GM03348 (cell line): ENCODE measurements around the gene SERPINE3.

ENCODE experiments used
- DNase-seq: peaks from one replicate; pipeline ENCODE4 v3.0.0; 2012; ENCODE audit warnings: low spot score

The SERPINE3 gene

DNA sequence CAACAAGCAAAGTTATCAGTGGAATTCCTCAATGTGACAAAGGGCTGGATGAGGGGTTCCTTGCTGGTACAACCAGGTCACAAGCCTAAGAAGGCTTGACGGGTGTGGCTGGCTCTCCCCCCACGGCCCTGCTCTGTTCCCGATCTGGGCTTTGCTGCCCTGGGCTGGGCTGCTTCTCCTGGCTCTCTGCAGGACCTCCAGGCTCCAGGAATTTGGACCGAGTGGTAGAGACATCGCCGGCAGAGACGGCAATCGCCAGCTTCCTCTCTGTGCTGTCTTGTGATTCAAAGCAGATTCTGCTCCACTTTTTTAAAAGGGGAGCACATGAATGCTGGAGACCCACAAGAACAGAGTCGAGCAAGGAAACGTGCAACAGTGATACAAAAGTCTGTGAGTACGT lies at the start of gene SERPINE3:
Gene SERPINE3, plus strand, starts transcription at position 338 of the 400 bp plus-strand sequence. CDS start 1,401 bp downstream, outside the sequence.
- no peak for DNase-seq

DNA sequence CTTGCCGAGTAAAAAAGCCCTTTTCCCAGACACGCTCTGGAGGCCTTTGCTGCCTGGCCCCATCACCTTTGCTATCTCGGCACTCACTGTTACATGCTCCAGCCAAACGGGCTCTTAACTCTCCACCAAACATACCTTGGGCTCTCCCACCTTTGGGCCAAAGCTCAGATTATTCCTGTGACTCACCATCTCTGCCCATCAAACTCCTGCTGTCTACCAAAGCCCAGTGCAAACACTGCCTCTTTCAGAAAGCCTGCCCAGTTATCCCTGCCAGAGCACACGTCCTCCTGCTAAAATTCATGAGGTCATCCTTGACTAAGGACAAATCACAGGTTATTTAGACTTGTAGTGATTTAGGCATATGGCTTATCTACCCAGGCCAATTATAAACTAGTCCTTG lies 48.1 kb upstream of the SERPINE3 start:
- DNase-seq: no peak

- no peak for DNase-seq
Measured at GRCh38 chr13:51292000-51292565, 47.4 kb upstream of the SERPINE3 start.

- DNase-seq: no peak
Measured at GRCh38 chr13:51297556-51297955, 41.9 kb upstream of the SERPINE3 start.

DNA sequence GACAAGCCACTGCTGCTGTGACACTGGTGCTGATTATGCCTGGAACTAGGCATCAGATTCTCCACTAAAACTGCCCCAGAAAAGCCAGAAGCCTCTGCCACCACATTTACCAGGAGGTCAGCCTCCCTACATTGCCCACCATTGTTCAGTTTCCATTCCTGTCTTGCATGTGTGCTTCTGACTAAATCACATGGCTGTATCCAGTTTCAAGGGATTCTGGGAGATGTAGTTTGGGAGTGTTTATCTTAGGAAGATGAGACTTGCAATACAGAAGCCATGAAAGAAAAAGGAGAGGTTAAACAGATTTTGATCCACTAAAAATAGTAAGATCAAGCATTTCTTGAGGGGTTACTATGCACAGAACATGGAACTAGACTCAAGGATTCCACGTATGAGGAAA lies 40.7 kb upstream of the SERPINE3 start:
- DNase-seq: no peak

DNA sequence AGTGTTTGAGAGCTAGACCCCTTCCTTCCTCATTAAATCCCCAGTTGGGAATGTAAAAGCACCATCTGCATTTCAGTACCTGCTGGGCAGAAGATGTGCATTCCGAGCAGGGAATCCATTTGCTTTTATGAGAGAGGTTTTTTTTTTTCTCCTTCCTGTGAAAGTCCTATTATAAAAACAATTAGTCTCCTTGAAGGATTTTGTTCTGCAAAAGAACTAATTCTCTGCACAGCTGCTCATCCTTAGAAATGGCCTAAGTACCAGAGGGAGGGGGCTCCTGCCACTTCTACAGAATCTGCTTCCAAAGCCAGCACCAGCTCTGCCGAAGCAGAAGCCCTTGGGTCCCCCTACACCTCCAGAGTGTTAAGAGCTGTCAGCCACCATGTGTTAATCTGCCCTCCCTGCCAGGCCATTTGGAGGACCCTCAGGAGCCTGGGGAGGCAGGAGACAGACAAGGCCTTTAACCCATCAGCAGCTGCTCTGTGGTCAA lies 36.4 kb upstream of the SERPINE3 start:
- DNase-seq: no peak

GRCh38 chr13:51303882-51304281 lies 35.6 kb upstream of the SERPINE3 start:
- no peak for DNase-seq

GRCh38 chr13:51305271-51305967 lies 34.1 kb upstream of the SERPINE3 start:
- DNase-seq: no peak

GRCh38 chr13:51308781-51309180 lies 30.7 kb upstream of the SERPINE3 start:
- no peak for DNase-seq

DNA sequence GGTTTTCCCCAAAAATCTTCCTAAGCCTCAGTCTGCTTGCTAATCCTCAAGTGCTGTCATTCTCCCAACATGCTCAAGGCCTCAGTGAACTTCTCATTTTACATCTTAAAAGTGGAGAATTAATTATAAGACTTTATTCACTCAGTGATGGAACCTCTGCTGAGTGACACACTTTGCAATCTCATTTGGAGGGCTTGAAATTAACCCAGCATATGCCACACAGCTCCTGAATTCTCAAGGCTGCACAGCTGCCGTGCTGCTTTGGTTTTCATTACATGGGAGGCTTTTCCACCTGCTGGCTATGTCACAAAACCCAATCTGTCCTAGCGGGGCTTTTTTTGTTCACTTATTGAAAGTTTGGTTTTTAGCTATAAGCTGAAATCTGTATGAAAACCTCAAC lies 28.3 kb upstream of the SERPINE3 start:
- no peak for DNase-seq

DNA sequence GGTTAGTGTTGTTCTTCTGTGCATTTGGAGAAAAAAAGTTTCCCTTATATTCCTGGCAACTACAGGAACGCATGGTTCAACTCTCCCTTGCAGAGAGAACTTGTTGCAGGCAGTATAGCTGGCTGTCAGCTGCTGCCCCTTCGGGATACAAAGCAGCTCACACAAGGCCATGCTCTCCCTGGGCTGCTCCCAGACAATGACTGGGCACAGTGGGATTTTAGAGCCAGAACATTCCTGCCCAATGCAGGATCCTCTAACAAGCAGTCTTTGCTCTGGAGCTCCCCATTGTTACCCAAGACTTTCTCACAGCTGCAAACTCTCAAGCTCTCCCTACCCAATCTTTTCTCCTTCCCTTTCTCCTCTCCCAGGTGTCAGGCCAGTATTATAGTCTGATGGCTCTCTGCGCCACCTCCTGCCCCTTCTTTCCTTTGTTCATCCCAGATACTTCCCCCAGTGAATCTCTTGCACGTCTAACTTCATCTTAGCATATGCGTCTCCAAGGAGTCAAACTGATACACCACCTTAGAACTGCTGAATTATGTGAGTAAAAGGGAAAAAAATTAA lies 27.5 kb upstream of the SERPINE3 start:
- DNase-seq: no peak

DNA sequence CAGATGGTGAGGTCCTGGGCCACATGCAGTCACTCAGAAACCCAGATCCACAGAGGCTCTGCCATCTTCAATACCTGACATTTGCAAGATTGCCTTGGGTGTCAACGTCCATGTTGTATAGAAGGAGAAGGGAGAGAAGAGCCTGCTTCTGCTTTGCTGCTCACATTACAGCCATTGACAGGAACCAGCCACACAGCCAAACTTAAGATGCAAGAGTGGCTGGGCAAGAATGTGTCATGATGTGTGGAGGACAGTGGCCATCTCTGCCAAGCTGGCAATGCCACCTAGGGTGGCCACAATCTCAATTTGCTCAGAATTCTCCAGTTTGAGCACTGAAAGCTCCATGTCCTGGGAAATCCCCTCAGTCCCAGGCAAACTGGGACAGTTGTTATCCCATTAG lies 25.9 kb upstream of the SERPINE3 start:
- DNase-seq: no peak

- no peak for DNase-seq
Measured at GRCh38 chr13:51317262-51317661, 22.2 kb upstream of the SERPINE3 start.

DNA sequence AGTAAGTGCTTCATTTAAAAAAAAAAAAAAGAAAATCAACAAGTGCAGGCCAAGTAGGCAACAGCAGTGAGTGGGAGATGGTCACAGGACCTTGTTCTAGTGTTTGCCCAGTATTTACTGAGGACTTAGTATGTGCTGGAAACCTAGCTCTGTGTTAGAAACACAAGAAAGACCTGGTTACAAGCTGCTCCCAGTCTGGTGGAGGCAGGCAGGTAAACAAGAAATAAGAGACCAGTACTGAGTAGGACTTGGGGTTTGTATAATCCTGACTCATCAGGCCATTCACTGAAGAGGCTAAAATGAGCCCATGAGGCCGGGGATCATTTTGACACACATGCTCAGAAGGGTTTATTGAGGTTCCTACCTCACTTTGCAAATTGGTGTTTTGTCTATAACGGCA lies 21.5 kb upstream of the SERPINE3 start:
- DNase-seq: no peak

DNA sequence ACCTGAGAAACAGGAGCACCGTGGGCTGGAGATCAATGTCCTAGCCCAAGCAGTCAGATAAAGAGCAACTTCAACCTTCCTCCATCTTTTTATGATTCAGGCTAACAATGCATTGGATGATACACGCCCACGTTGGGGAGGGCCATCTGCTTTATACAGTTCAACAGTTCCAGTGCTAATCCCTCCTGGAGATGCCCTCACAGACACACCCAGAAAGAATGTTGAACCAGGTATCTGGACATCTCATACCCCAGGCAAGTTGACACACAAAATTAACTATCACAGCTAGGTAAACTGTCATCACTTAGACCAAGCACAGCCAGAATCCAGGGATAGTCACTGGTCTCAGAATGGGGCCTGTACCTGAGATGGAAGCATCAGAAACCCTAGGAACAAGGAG lies 20.6 kb upstream of the SERPINE3 start:
- DNase-seq: no peak

GRCh38 chr13:51321836-51322235 lies 17.7 kb upstream of the SERPINE3 start:
- no peak for DNase-seq

- DNase-seq: no peak
Measured at GRCh38 chr13:51322826-51323225, 16.7 kb upstream of the SERPINE3 start.

GRCh38 chr13:51323824-51324511 lies 15.5 kb upstream of the SERPINE3 start:
- DNase-seq: no peak

DNA sequence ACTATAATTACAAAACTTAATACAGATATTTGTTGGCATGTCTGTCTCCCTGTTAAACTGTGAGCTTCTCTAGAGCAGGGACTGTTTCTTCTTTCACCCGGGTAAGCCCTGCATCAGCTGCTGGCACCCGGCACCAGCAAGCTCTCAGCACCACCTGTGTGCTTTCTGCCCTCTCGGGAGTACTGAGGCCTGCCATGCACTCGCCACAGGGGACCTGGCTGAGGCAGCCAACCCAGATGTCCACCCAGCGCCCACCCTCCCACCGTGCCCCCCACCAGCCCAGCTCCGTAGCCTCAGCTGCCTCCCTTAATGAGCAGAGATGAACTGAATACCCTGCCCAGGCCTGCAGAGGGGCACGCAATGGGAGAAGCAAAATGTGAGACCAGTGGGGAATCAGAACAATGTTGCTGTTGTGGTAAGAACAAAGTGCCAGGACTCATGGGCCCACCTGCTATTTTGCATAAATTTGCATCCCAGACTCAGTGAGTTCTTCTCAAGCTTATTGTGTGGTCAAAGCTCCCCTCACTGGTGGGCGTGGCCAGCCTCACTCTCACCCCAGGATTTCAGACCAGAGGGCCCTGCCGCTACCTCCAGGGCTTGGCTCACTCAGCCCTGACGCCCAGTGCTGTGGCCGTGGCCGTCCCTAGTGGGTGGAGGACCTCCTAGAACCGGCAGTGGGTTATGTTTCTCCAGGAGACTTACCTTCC lies 14.6 kb upstream of the SERPINE3 start:
- no peak for DNase-seq

DNA sequence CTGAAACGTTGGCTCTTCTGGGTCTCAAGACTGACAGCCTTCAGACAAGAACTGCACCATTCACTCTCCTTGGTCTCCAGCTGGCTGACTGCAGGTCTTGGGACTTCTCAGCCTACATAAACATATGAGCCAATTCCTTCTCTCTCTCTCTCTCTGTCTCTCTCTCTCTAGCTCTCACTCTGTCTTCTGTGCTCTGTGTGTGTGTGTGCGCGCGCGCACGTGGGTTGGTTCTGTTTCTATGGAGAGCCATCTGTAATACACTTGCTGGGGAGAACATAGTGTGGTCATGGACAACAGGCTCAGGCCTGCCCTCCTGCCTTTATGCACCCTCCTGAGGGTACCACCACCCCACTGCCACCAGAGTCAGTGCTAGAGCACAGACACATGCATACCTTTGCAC lies 13.7 kb upstream of the SERPINE3 start:
- DNase-seq: no peak

DNA sequence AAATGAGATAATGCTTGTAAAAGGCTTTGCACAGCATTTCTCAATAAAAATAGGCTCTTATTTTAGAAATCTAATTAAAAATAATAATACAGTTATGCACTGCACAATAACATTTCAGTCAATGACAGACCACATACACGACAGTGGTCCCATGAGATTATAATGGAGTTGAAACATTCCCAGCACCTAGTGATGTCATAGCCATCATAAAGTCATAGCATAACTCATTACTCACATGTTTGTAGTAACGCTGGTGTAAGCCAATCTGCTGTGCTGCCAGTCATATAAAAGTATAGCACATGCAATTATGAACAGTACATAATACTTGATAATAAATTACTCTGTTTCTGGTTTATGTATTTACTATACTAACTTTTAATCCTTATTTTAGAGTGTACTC lies 12.7 kb upstream of the SERPINE3 start:
- DNase-seq: no peak

- DNase-seq: no peak
Measured at GRCh38 chr13:51327961-51328360, 11.5 kb upstream of the SERPINE3 start.
